SK-N-SH (cell line): ENCODE data around the gene SLC25A21.

Experiments
- EP300 ChIP-seq, 2 experiments: IDR thresholded peaks; 2 replicates each; pipeline versions ENCODE4 v1.4.0 to v1.6.1; 2012; ENCODE audit warnings: borderline replicate concordance in 1 of 2, low read depth in 1 of 2, low read length in 1 of 2
- POLR2AphosphoS5 ChIP-seq: IDR thresholded peaks from 2 replicates; pipeline ENCODE4 v1.6.1; 2012; ENCODE audit warnings: low read depth, low read length
- RAD21 ChIP-seq: IDR thresholded peaks from 2 replicates; pipeline ENCODE4 v1.6.1; 2012; ENCODE audit warnings: mild to moderate bottlenecking, low read length
- TAF1 ChIP-seq: IDR thresholded peaks from 2 replicates; pipeline ENCODE4 v1.6.1; 2012; ENCODE audit warnings: low read depth, mild to moderate bottlenecking, low read length, moderate library complexity, borderline replicate concordance
- TF ChIP-seq, protein P1 (sequence below): IDR thresholded peaks from 2 replicates; pipeline ENCODE4 v1.4.0; 2012; ENCODE audit warnings: low read depth
- TF ChIP-seq, protein P2 (sequence below): fragments of 200-600 bp; sonication (generic); IDR thresholded peaks from 2 replicates; pipeline ENCODE4 v1.6.1; 2017; ENCODE audit warnings: antibody characterized with exemption, mild to moderate bottlenecking, moderate library complexity
- TF ChIP-seq, protein P3 (sequence below): IDR thresholded peaks from 2 replicates; pipeline ENCODE4 v1.6.1; 2012; ENCODE audit warnings: mild to moderate bottlenecking, low read depth, low read length, moderate library complexity

- TF ChIP-seq RAD21 (no peak), TAF1 (no peak), POLR2AphosphoS5 (no peak), EP300 (IDR thresholded peaks at IDR 0.05; ENCODE audit: borderline replicate concordance in 1 of 2, low read depth in 1 of 2, low read length in 1 of 2) (no peak)
- TF ChIP-seq, protein P1, sequence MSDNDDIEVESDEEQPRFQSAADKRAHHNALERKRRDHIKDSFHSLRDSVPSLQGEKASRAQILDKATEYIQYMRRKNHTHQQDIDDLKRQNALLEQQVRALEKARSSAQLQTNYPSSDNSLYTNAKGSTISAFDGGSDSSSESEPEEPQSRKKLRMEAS: no peak
- TF ChIP-seq, protein P2, sequence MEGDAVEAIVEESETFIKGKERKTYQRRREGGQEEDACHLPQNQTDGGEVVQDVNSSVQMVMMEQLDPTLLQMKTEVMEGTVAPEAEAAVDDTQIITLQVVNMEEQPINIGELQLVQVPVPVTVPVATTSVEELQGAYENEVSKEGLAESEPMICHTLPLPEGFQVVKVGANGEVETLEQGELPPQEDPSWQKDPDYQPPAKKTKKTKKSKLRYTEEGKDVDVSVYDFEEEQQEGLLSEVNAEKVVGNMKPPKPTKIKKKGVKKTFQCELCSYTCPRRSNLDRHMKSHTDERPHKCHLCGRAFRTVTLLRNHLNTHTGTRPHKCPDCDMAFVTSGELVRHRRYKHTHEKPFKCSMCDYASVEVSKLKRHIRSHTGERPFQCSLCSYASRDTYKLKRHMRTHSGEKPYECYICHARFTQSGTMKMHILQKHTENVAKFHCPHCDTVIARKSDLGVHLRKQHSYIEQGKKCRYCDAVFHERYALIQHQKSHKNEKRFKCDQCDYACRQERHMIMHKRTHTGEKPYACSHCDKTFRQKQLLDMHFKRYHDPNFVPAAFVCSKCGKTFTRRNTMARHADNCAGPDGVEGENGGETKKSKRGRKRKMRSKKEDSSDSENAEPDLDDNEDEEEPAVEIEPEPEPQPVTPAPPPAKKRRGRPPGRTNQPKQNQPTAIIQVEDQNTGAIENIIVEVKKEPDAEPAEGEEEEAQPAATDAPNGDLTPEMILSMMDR: peak; percentile 65
- TF ChIP-seq, protein P3, sequence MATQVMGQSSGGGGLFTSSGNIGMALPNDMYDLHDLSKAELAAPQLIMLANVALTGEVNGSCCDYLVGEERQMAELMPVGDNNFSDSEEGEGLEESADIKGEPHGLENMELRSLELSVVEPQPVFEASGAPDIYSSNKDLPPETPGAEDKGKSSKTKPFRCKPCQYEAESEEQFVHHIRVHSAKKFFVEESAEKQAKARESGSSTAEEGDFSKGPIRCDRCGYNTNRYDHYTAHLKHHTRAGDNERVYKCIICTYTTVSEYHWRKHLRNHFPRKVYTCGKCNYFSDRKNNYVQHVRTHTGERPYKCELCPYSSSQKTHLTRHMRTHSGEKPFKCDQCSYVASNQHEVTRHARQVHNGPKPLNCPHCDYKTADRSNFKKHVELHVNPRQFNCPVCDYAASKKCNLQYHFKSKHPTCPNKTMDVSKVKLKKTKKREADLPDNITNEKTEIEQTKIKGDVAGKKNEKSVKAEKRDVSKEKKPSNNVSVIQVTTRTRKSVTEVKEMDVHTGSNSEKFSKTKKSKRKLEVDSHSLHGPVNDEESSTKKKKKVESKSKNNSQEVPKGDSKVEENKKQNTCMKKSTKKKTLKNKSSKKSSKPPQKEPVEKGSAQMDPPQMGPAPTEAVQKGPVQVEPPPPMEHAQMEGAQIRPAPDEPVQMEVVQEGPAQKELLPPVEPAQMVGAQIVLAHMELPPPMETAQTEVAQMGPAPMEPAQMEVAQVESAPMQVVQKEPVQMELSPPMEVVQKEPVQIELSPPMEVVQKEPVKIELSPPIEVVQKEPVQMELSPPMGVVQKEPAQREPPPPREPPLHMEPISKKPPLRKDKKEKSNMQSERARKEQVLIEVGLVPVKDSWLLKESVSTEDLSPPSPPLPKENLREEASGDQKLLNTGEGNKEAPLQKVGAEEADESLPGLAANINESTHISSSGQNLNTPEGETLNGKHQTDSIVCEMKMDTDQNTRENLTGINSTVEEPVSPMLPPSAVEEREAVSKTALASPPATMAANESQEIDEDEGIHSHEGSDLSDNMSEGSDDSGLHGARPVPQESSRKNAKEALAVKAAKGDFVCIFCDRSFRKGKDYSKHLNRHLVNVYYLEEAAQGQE: no peak
Measured at GRCh38 chr14:36655963-36656686, 516.3 kb downstream of the SLC25A21 start.
